Glutamatergic neuron (in vitro differentiated cells): ENCODE measurements around the gene TNS1. TPM values are rescaled to one million over a fixed set of nuclear protein-coding genes. Genes with fewer than 3 reads are reported as not detected.

Source experiments
- DNase-seq: peaks from one replicate; pipeline ENCODE4 v3.0.0; 2022
- H3K27ac Mint-ChIP-seq: one replicate; pipeline ENCODE4 v1.8.0; 2020; ENCODE audit warnings: mild to moderate bottlenecking, mixed read lengths, inconsistent platforms; ENCODE audit not compliant: unreplicated experiment
- H3K27me3 Mint-ChIP-seq: one replicate; pipeline ENCODE4 v1.8.0; 2020; ENCODE audit warnings: mild to moderate bottlenecking, moderate library complexity, mixed read lengths, inconsistent platforms; ENCODE audit not compliant: unreplicated experiment
- H3K36me3 Mint-ChIP-seq: one replicate; pipeline ENCODE4 v1.8.0; 2020; ENCODE audit warnings: mild to moderate bottlenecking, mixed read lengths, inconsistent platforms; ENCODE audit not compliant: unreplicated experiment
- H3K4me1 Mint-ChIP-seq: one replicate; pipeline ENCODE4 v1.8.0; 2020; ENCODE audit warnings: mild to moderate bottlenecking, low read depth, mixed read lengths, inconsistent platforms; ENCODE audit not compliant: unreplicated experiment
- H3K4me3 Mint-ChIP-seq: one replicate; pipeline ENCODE4 v1.8.0; 2020; ENCODE audit warnings: mild to moderate bottlenecking, mixed read lengths, inconsistent platforms; ENCODE audit not compliant: unreplicated experiment
- H3K9me3 Mint-ChIP-seq: one replicate; pipeline ENCODE4 v1.8.0; 2020; ENCODE audit warnings: mild to moderate bottlenecking, moderate library complexity, mixed read lengths, inconsistent platforms; ENCODE audit not compliant: unreplicated experiment
- CTCF ChIP-seq: fragments of 200-600 bp; sonication (generic); IDR thresholded peaks from one replicate; pipeline ENCODE4 v1.5.0; 2021; ENCODE audit not compliant: partially characterized antibody, unreplicated experiment
- total RNA-seq: library from RNA; stranded (reverse); fragmentation: NEBNext Ultra II Directional; extraction: Animal tissue kit (Norgen Biotek cat#: 25700); gene quantifications from one replicate; pipeline ENCODE4 v1.2.1, GENCODE V29; 2021; ENCODE audit not compliant: unreplicated experiment

Gene TNS1
- total RNA-seq, 1 donor from 2014 or later = 3.2 TPM

GRCh38 chr2:217948897-217949296 is 53.9 kb downstream of the TNS1 start:
- Mint-ChIP-seq H3K9me3 (peaks cover 4% of the 10 kb centered on the region), H3K36me3 (no peaks in the 10 kb centered on the region), H3K4me3 (no peak overlapping the region), H3K4me1 (peaks cover 6% of the 10 kb centered on the region), H3K27me3 (peaks cover 5% of the 10 kb centered on the region), H3K27ac (no peak overlapping the region)
- TF ChIP-seq CTCF = no peak
- DNase-seq = peak; percentile 4

GRCh38 chr2:217948351-217948791 is 54.4 kb downstream of the TNS1 start:
- H3K4me1 Mint-ChIP-seq = peaks cover 11% of the 10 kb centered on the region
- no peak for TF ChIP-seq CTCF
- H3K27me3 Mint-ChIP-seq = peaks cover 8% of the 10 kb centered on the region
- peak; percentile 7 for DNase-seq
- no peak overlapping the region for H3K4me3 Mint-ChIP-seq
- H3K27ac Mint-ChIP-seq = no peak overlapping the region
- H3K9me3 Mint-ChIP-seq = peaks cover 6% of the 10 kb centered on the region
- H3K36me3 Mint-ChIP-seq = no peaks in the 10 kb centered on the region

- Mint-ChIP-seq H3K36me3 (no peaks in the 10 kb centered on the region), H3K9me3 (peaks cover 6% of the 10 kb centered on the region), H3K27ac (no peak overlapping the region), H3K27me3 (peaks cover 6% of the 10 kb centered on the region), H3K4me3 (no peak overlapping the region), H3K4me1 (peaks cover 13% of the 10 kb centered on the region)
- no peak for TF ChIP-seq CTCF
- DNase-seq = peak; percentile 6
Observed at GRCh38 chr2:217947383-217948350, 55.1 kb downstream of the TNS1 start.

- peaks cover 6% of the 10 kb centered on the region for H3K27me3 Mint-ChIP-seq
- TF ChIP-seq CTCF = no peak
- DNase-seq = peak; percentile 5
- peak overlapping the region; percentile 9 for H3K27ac Mint-ChIP-seq
- no peaks in the 10 kb centered on the region for H3K36me3 Mint-ChIP-seq
- peaks cover 6% of the 10 kb centered on the region for H3K9me3 Mint-ChIP-seq
- no peak overlapping the region for H3K4me3 Mint-ChIP-seq
- peaks cover 13% of the 10 kb centered on the region for H3K4me1 Mint-ChIP-seq
Observed at GRCh38 chr2:217946051-217946450, 56.7 kb downstream of the TNS1 start.

- Mint-ChIP-seq H3K36me3 (no peaks in the 10 kb centered on the region), H3K4me1 (peaks cover 13% of the 10 kb centered on the region), H3K9me3 (peaks cover 6% of the 10 kb centered on the region), H3K4me3 (no peak overlapping the region), H3K27ac (no peak overlapping the region), H3K27me3 (peaks cover 6% of the 10 kb centered on the region)
- no peak for TF ChIP-seq CTCF
- peak; percentile 2 for DNase-seq
Observed at GRCh38 chr2:217945530-217945929, 57.3 kb downstream of the TNS1 start.
